GM23338 (cell line): ENCODE measurements around the gene DOCK1. TPM values are rescaled to one million over a fixed set of nuclear protein-coding genes. Genes with fewer than 3 reads are reported as not detected.

Experiments
- ATAC-seq: fragments of 200-7000 bp; cut with Tn5 transposase; 3 replicates; pipeline ENCODE4 v1.9.1; 2020
- DNase-seq: peaks from one replicate; pipeline ENCODE4 v3.0.0-alpha.2; 2015; ENCODE audit warnings: low spot score
- H2AFZ ChIP-seq: fragments of 200-600 bp; sonication (generic); 2 replicates; pipeline ENCODE4 v1.8.0; 2016; ENCODE audit warnings: antibody characterized with exemption, mild to moderate bottlenecking, moderate library complexity
- H3F3A ChIP-seq: fragments of 200-600 bp; sonication (generic); replicated peaks from 2 replicates; pipeline ENCODE4 v1.8.0; 2017; ENCODE audit warnings: antibody characterized with exemption, mixed run types, low read depth
- H3K27ac ChIP-seq: fragments of 200-600 bp; sonication (generic); 2 replicates; pipeline ENCODE4 v1.6.1; 2016; ENCODE audit warnings: low read depth
- H3K27me3 ChIP-seq: fragments of 200-600 bp; sonication (generic); 2 replicates; pipeline ENCODE4 v1.8.0; 2016; ENCODE audit warnings: mild to moderate bottlenecking, mixed run types, moderate library complexity; ENCODE audit not compliant: insufficient read depth
- H3K36me3 ChIP-seq: fragments of 200-600 bp; sonication (generic); 2 replicates; pipeline ENCODE4 v1.8.0; 2016; ENCODE audit warnings: mild to moderate bottlenecking; ENCODE audit not compliant: insufficient read depth
- H3K4me1 ChIP-seq: fragments of 200-600 bp; sonication (generic); 2 replicates; pipeline ENCODE4 v1.8.0; 2016; ENCODE audit warnings: mild to moderate bottlenecking, moderate library complexity; ENCODE audit not compliant: insufficient read depth
- H3K4me2 ChIP-seq: fragments of 200-600 bp; sonication (generic); 2 replicates; pipeline ENCODE4 v1.7.1; 2017; ENCODE audit warnings: mixed run types
- H3K4me3 ChIP-seq: fragments of 200-600 bp; sonication (generic); 2 replicates; pipeline ENCODE4 v1.6.1; 2016; ENCODE audit warnings: mixed run types
- H3K79me2 ChIP-seq: fragments of 200-600 bp; sonication (generic); replicated peaks from 2 replicates; pipeline ENCODE4 v1.8.0; 2017; ENCODE audit warnings: mild to moderate bottlenecking; ENCODE audit not compliant: insufficient read depth
- H3K9me2 ChIP-seq: fragments of 200-600 bp; sonication (generic); 2 replicates; pipeline ENCODE4 v1.8.0; 2017; ENCODE audit not compliant: insufficient read depth
- H4K20me1 ChIP-seq: fragments of 200-600 bp; sonication (generic); replicated peaks from 2 replicates; pipeline ENCODE4 v1.8.0; 2017; ENCODE audit warnings: mild to moderate bottlenecking; ENCODE audit not compliant: insufficient read depth
- H3K27ac Mint-ChIP-seq: 2 replicates; pipeline ENCODE4 v1.8.0; 2020; ENCODE audit warnings: inconsistent platforms, mild to moderate bottlenecking, moderate library complexity, mixed read lengths
- H3K27me3 Mint-ChIP-seq: 3 replicates; pipeline ENCODE4 v1.8.0; 2022; ENCODE audit warnings: low read depth, mild to moderate bottlenecking, moderate library complexity, mixed read lengths, inconsistent platforms; ENCODE audit not compliant: insufficient read depth, poor library complexity
- H3K36me3 Mint-ChIP-seq: 3 replicates; pipeline ENCODE4 v1.8.0; 2021; ENCODE audit warnings: low read depth, mild to moderate bottlenecking, inconsistent platforms, moderate library complexity, mixed read lengths
- H3K4me1 Mint-ChIP-seq: 3 replicates; pipeline ENCODE4 v1.8.0; 2020; ENCODE audit warnings: mild to moderate bottlenecking, inconsistent platforms, mixed read lengths
- H3K4me3 Mint-ChIP-seq: 3 replicates; pipeline ENCODE4 v1.8.0; 2021; ENCODE audit warnings: moderate library complexity, mild to moderate bottlenecking, inconsistent platforms, mixed read lengths
- H3K9me3 Mint-ChIP-seq: 3 replicates; pipeline ENCODE4 v1.8.0; 2020; ENCODE audit warnings: moderate library complexity, mild to moderate bottlenecking, inconsistent platforms, mixed read lengths
- CREB1 ChIP-seq: fragments of 250-450 bp; sonication (Bioruptor Pico); IDR thresholded peaks from 2 replicates; pipeline ENCODE4 v1.5.0; 2020; ENCODE audit warnings: low read depth, mild to moderate bottlenecking, moderate library complexity
- ETS1 ChIP-seq: IDR thresholded peaks from 2 replicates; pipeline ENCODE4 v1.6.1; 2016; ENCODE audit warnings: antibody characterized with exemption
- EZH2 ChIP-seq: fragments of 200-600 bp; sonication (generic); IDR thresholded peaks from one replicate; pipeline ENCODE4 v1.8.0; 2017; ENCODE audit warnings: antibody characterized with exemption, mild to moderate bottlenecking, low read depth; ENCODE audit not compliant: unreplicated experiment
- EZH2phosphoT487 ChIP-seq: fragments of 200-600 bp; sonication (generic); IDR thresholded peaks from one replicate; pipeline ENCODE4 v1.8.1; 2018; ENCODE audit warnings: antibody characterized with exemption; ENCODE audit not compliant: unreplicated experiment
- JUNB ChIP-seq: IDR thresholded peaks from one replicate; pipeline ENCODE4 v1.6.1; 2016; ENCODE audit warnings: antibody characterized with exemption; ENCODE audit not compliant: unreplicated experiment
- NANOG ChIP-seq: IDR thresholded peaks from 2 replicates; pipeline ENCODE4 v1.6.1; 2016; ENCODE audit warnings: antibody characterized with exemption, borderline replicate concordance
- POLR2AphosphoS5 ChIP-seq: IDR thresholded peaks from 2 replicates; pipeline ENCODE4 v1.6.1; 2016; ENCODE audit warnings: antibody characterized with exemption, low read depth
- STAT1 ChIP-seq: IDR thresholded peaks from one replicate; pipeline ENCODE4 v1.6.1; 2016; ENCODE audit warnings: antibody characterized with exemption; ENCODE audit not compliant: unreplicated experiment
- ZNF114 ChIP-seq: fragments of 250-450 bp; sonication (Bioruptor Pico); IDR thresholded peaks from 2 replicates; pipeline ENCODE4 v1.5.0; 2020; ENCODE audit warnings: mild to moderate bottlenecking, moderate library complexity
- ZNF331 ChIP-seq: fragments of 250-450 bp; sonication (Bioruptor Pico); IDR thresholded peaks from 2 replicates; pipeline ENCODE4 v1.5.0; 2020; ENCODE audit warnings: low read depth, mild to moderate bottlenecking, moderate library complexity
- polyA plus RNA-seq: library from polyadenylated mRNA; unstranded; fragments of >200 nt; fragmentation: Nextera tagmentation; extraction: Ambion mirVana; gene quantifications from 2 replicates; pipeline ENCODE4 v1.2.1, GENCODE V29; 2016
- total RNA-seq: library from RNA; depleted of rRNA; stranded (reverse); fragments of >200 nt; shearing (Covaris generic); gene quantifications from 2 replicates; pipeline ENCODE4 v1.2.3, GENCODE V29; 2014
- TF ChIP-seq, protein P1 (sequence below), 2 experiments: fragments of 200-600 bp in 1 of 2; sonication (generic) in 1 of 2; conservative IDR thresholded peaks; 2 replicates each; pipeline versions ENCODE4 v1.5.1 to v1.6.1; 2016 to 2017; ENCODE audit warnings: antibody characterized with exemption in 2 of 2, low read depth in 2 of 2, mild to moderate bottlenecking in 2 of 2, moderate library complexity in 1 of 2
- TF ChIP-seq, protein P2 (sequence below): fragments of 250-450 bp; sonication (Bioruptor Pico); IDR thresholded peaks from 2 replicates; pipeline ENCODE4 v1.5.0; 2020; ENCODE audit warnings: mild to moderate bottlenecking, moderate library complexity
- TF ChIP-seq, protein P3 (sequence below): IDR thresholded peaks from one replicate; pipeline ENCODE4 v1.6.1; 2018; ENCODE audit warnings: antibody characterized with exemption; ENCODE audit not compliant: unreplicated experiment

Gene DOCK1
- total and polyA plus RNA-seq, 2 experiments from 2014 or later: 13.2 to 55.3 TPM

- Histone ChIP-seq H3K4me2 (no peak overlapping the region), H3K4me3 (no peak overlapping the region), H4K20me1 (peaks cover 9% of the 10 kb centered on the region; the same call in 1 of the 2 replicates), H3K9me2 (0 out of 2 replicates have a peak, but pooled peaks cover 6% of the 10 kb centered on the region), H3K27me3 (no peaks in the 10 kb centered on the region), H3K79me2 (peaks cover 94% of the 10 kb centered on the region), H3K36me3 (no peaks in the 10 kb centered on the region), H3K4me1 (no peaks in the 10 kb centered on the region), H3K27ac (no peak overlapping the region), H3F3A (no peaks in the 10 kb centered on the region), H2AFZ (no peak overlapping the region)
- no peak overlapping the region for H3K4me3 Mint-ChIP-seq
- H3K27ac Mint-ChIP-seq: no peak overlapping the region
- peaks cover 14% of the 10 kb centered on the region for H3K4me1 Mint-ChIP-seq
- ATAC-seq (no peak), DNase-seq (no peak)
- TF ChIP-seq EZH2 (no peak), JUNB (no peak), ETS1 (no peak), ZNF331 (no peak), STAT1 (no peak), POLR2AphosphoS5 (no peak), NANOG (no peak), CREB1 (no peak), ZNF114 (no peak), EZH2phosphoT487 (no peak)
- TF ChIP-seq, protein P1, sequence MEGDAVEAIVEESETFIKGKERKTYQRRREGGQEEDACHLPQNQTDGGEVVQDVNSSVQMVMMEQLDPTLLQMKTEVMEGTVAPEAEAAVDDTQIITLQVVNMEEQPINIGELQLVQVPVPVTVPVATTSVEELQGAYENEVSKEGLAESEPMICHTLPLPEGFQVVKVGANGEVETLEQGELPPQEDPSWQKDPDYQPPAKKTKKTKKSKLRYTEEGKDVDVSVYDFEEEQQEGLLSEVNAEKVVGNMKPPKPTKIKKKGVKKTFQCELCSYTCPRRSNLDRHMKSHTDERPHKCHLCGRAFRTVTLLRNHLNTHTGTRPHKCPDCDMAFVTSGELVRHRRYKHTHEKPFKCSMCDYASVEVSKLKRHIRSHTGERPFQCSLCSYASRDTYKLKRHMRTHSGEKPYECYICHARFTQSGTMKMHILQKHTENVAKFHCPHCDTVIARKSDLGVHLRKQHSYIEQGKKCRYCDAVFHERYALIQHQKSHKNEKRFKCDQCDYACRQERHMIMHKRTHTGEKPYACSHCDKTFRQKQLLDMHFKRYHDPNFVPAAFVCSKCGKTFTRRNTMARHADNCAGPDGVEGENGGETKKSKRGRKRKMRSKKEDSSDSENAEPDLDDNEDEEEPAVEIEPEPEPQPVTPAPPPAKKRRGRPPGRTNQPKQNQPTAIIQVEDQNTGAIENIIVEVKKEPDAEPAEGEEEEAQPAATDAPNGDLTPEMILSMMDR (conservative IDR thresholded peaks at IDR 0.05; ENCODE audit: low read depth in 2 of 2): no peak
- TF ChIP-seq, protein P2, sequence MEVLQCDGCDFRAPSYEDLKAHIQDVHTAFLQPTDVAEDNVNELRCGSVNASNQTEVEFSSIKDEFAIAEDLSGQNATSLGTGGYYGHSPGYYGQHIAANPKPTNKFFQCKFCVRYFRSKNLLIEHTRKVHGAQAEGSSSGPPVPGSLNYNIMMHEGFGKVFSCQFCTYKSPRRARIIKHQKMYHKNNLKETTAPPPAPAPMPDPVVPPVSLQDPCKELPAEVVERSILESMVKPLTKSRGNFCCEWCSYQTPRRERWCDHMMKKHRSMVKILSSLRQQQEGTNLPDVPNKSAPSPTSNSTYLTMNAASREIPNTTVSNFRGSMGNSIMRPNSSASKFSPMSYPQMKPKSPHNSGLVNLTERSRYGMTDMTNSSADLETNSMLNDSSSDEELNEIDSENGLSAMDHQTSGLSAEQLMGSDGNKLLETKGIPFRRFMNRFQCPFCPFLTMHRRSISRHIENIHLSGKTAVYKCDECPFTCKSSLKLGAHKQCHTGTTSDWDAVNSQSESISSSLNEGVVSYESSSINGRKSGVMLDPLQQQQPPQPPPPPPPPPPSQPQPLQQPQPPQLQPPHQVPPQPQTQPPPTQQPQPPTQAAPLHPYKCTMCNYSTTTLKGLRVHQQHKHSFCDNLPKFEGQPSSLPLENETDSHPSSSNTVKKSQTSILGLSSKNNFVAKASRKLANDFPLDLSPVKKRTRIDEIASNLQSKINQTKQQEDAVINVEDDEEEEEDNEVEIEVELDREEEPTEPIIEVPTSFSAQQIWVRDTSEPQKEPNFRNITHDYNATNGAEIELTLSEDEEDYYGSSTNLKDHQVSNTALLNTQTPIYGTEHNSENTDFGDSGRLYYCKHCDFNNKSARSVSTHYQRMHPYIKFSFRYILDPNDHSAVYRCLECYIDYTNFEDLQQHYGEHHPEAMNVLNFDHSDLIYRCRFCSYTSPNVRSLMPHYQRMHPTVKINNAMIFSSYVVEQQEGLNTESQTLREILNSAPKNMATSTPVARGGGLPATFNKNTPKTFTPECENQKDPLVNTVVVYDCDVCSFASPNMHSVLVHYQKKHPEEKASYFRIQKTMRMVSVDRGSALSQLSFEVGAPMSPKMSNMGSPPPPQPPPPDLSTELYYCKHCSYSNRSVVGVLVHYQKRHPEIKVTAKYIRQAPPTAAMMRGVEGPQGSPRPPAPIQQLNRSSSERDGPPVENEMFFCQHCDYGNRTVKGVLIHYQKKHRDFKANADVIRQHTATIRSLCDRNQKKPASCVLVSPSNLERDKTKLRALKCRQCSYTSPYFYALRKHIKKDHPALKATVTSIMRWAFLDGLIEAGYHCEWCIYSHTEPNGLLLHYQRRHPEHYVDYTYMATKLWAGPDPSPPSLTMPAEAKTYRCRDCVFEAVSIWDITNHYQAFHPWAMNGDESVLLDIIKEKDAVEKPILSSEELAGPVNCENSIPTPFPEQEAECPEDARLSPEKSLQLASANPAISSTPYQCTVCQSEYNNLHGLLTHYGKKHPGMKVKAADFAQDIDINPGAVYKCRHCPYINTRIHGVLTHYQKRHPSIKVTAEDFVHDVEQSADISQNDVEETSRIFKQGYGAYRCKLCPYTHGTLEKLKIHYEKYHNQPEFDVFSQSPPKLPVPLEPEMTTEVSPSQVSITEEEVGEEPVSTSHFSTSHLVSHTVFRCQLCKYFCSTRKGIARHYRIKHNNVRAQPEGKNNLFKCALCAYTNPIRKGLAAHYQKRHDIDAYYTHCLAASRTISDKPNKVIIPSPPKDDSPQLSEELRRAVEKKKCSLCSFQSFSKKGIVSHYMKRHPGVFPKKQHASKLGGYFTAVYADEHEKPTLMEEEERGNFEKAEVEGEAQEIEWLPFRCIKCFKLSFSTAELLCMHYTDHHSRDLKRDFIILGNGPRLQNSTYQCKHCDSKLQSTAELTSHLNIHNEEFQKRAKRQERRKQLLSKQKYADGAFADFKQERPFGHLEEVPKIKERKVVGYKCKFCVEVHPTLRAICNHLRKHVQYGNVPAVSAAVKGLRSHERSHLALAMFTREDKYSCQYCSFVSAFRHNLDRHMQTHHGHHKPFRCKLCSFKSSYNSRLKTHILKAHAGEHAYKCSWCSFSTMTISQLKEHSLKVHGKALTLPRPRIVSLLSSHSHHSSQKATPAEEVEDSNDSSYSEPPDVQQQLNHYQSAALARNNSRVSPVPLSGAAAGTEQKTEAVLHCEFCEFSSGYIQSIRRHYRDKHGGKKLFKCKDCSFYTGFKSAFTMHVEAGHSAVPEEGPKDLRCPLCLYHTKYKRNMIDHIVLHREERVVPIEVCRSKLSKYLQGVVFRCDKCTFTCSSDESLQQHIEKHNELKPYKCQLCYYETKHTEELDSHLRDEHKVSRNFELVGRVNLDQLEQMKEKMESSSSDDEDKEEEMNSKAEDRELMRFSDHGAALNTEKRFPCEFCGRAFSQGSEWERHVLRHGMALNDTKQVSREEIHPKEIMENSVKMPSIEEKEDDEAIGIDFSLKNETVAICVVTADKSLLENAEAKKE (CRISPR knock-in tag): no peak
- TF ChIP-seq, protein P3, sequence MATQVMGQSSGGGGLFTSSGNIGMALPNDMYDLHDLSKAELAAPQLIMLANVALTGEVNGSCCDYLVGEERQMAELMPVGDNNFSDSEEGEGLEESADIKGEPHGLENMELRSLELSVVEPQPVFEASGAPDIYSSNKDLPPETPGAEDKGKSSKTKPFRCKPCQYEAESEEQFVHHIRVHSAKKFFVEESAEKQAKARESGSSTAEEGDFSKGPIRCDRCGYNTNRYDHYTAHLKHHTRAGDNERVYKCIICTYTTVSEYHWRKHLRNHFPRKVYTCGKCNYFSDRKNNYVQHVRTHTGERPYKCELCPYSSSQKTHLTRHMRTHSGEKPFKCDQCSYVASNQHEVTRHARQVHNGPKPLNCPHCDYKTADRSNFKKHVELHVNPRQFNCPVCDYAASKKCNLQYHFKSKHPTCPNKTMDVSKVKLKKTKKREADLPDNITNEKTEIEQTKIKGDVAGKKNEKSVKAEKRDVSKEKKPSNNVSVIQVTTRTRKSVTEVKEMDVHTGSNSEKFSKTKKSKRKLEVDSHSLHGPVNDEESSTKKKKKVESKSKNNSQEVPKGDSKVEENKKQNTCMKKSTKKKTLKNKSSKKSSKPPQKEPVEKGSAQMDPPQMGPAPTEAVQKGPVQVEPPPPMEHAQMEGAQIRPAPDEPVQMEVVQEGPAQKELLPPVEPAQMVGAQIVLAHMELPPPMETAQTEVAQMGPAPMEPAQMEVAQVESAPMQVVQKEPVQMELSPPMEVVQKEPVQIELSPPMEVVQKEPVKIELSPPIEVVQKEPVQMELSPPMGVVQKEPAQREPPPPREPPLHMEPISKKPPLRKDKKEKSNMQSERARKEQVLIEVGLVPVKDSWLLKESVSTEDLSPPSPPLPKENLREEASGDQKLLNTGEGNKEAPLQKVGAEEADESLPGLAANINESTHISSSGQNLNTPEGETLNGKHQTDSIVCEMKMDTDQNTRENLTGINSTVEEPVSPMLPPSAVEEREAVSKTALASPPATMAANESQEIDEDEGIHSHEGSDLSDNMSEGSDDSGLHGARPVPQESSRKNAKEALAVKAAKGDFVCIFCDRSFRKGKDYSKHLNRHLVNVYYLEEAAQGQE: no peak
- peaks cover 40% of the 10 kb centered on the region for H3K36me3 Mint-ChIP-seq
- no peaks in the 10 kb centered on the region; the same call in 1 of the 3 replicates for H3K9me3 Mint-ChIP-seq
- H3K27me3 Mint-ChIP-seq: peaks cover 4% of the 10 kb centered on the region
Observed at GRCh38 chr10:126927799-126928198, 22.6 kb downstream of the DOCK1 start.
